ENCODE data around the gene ATRX. TPM values are rescaled to one million over a fixed set of nuclear protein-coding genes. Genes with fewer than 3 reads are reported as not detected.

ATRX gene
- total and polyA plus RNA-seq, 2 of the 8 experiments (the other 6 are each of a cell fraction or from before 2014, with no cell fraction given): 28.4 to 97.8 TPM

DNA sequence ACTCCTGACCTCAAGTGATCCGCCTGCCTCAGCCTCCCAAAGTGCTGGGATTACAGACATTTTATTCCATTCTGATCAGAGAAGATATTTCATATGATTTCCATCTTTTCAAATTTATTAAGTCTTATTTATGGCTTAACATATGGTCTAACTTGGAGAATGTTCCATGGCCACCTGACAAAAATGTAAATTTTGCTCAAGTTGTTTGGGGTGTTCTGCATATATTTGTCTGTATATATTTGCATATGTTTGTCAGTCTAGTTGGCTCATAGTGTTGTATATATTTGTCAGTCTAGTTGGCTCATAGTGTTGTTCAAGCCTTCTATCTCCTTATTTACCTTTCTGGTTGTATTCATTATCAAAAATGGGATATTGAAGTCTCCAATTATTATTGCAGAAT is 16.2 kb upstream of the ATRX start:
- Histone ChIP-seq H2BK15ac (ENCODE audit: low read length) (no peak overlapping the region), H3K9ac (replicated peaks in 1 of 4; ENCODE audit: extremely low read depth in 1 of 4, low read depth in 3 of 4, low read length in 3 of 4) (no peak overlapping the region)

More for the DNA sequence above, 16.2 kb upstream of the ATRX start:
- H3K9me3 ChIP-seq (ENCODE audit: insufficient read depth in 2 of 2, low read depth in 1 of 2, low read length in 1 of 2): no peaks in the 10 kb centered on the region
- no peaks in the 10 kb centered on the region for H3K23me2 ChIP-seq (ENCODE audit: low read depth, low read length)
- H3K18ac ChIP-seq (ENCODE audit: extremely low read depth, low read length): no peak overlapping the region
- no peaks in the 10 kb centered on the region for H3K79me2 ChIP-seq (ENCODE audit: control insufficient read depth in 1 of 2, insufficient read depth in 2 of 2, low read length in 2 of 2)
- 100% methylated on average over 1 of the region's 1 CpG; no CpG with 5 or more reads in 1 of the 2 experiments for WGBS, 2 experiments (ENCODE audit: extremely low coverage in 1 of 2, insufficient coverage in 1 of 2, insufficient read length in 1 of 2, insufficient replicate concordance in 2 of 2, low coverage in 1 of 2, low lambda C conversion rate in 2 of 2, missing lambda C conversion rate in 1 of 2)
- POLR2A ChIA-PET (ENCODE audit: partially characterized antibody): no interaction called here
- TF ChIP-seq SIRT6 (IDR thresholded peaks at IDR 0.05; ENCODE audit: low read length) (no peak), EP300 (IDR thresholded peaks at IDR 0.05; ENCODE audit: borderline replicate concordance in 1 of 2, low read depth in 2 of 2, low read length in 2 of 2) (no peak), CTBP2 (IDR thresholded peaks at IDR 0.05; ENCODE audit: borderline replicate concordance, insufficient read depth, insufficient read length, low read length) (no peak), PHF8 (conservative IDR thresholded peaks at IDR 0.05; ENCODE audit: low read depth, low read length) (no peak), SIX5 (IDR thresholded peaks at IDR 0.05; ENCODE audit: low read depth, low read length) (no peak), JUN (IDR thresholded peaks at IDR 0.05; ENCODE audit: low read depth, low read length) (no peak), SIN3A (conservative IDR thresholded peaks at IDR 0.05 in 1 of 2, IDR thresholded peaks at IDR 0.05 in 1 of 2; ENCODE audit: low read depth in 1 of 2, low read length in 2 of 2) (no peak), CREB1 (IDR thresholded peaks at IDR 0.05) (no peak), JUND (IDR thresholded peaks at IDR 0.05; ENCODE audit: low read length) (no peak)
- TF ChIP-seq, protein P1, sequence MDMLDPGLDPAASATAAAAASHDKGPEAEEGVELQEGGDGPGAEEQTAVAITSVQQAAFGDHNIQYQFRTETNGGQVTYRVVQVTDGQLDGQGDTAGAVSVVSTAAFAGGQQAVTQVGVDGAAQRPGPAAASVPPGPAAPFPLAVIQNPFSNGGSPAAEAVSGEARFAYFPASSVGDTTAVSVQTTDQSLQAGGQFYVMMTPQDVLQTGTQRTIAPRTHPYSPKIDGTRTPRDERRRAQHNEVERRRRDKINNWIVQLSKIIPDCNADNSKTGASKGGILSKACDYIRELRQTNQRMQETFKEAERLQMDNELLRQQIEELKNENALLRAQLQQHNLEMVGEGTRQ (IDR thresholded peaks at IDR 0.05; ENCODE audit: low read length): no peak
- TF ChIP-seq, protein P2, sequence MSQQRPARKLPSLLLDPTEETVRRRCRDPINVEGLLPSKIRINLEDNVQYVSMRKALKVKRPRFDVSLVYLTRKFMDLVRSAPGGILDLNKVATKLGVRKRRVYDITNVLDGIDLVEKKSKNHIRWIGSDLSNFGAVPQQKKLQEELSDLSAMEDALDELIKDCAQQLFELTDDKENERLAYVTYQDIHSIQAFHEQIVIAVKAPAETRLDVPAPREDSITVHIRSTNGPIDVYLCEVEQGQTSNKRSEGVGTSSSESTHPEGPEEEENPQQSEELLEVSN (IDR thresholded peaks at IDR 0.05): no peak
- FAIRE-seq: no peak
- H2BK12ac ChIP-seq (ENCODE audit: low read depth, low read length): no peak overlapping the region
- no peak overlapping the region for H3K4ac ChIP-seq (replicated peaks; ENCODE audit: insufficient read length, low read depth, low read length)
- no peak overlapping the region for H3K4me3 ChIP-seq (ENCODE audit: extremely low read depth in 1 of 4, insufficient read depth in 2 of 4, low read depth in 3 of 4, low read length in 4 of 4)
- no peak overlapping the region for H2BK20ac ChIP-seq (ENCODE audit: low read length)
- H3K4me2 ChIP-seq (ENCODE audit: insufficient read depth in 1 of 2, low read depth in 2 of 2, low read length in 2 of 2): no peak overlapping the region
- H3K27me3 ChIP-seq (replicated peaks in 1 of 4; ENCODE audit: control insufficient read depth in 3 of 4, extremely low read depth in 1 of 4, insufficient read depth in 3 of 4, low read length in 3 of 4): no peaks in the 10 kb centered on the region
- H3K23ac ChIP-seq (ENCODE audit: insufficient read length): no peak overlapping the region
- H2BK5ac ChIP-seq (ENCODE audit: low read depth, low read length): no peak overlapping the region
- no peaks in the 10 kb centered on the region for H3K79me1 ChIP-seq (ENCODE audit: low read depth, low read length)
- H3K4me1 ChIP-seq (replicated peaks in 1 of 4; ENCODE audit: control insufficient read depth in 3 of 4, insufficient read depth in 4 of 4, low read length in 3 of 4): no peaks in the 10 kb centered on the region
- H2BK120ac ChIP-seq (replicated peaks; ENCODE audit: low read depth, low read length): no peak overlapping the region
- no peak overlapping the region for H3K56ac ChIP-seq (replicated peaks; ENCODE audit: insufficient read length, low read depth, low read length)
- no peak overlapping the region for H4K8ac ChIP-seq (ENCODE audit: extremely low read depth, insufficient read depth, low read length)
- no peak overlapping the region for H4K5ac ChIP-seq (ENCODE audit: insufficient read length, low read depth, low read length)
- no peak overlapping the region for H3K27ac ChIP-seq (ENCODE audit: low read depth, low read length)
- H2AK5ac ChIP-seq (ENCODE audit: low read depth, low read length): no peak overlapping the region
- H4K20me1 ChIP-seq (replicated peaks in 1 of 2; ENCODE audit: control insufficient read depth in 1 of 2, insufficient read depth in 2 of 2, low read length in 2 of 2): no peaks in the 10 kb centered on the region
- H2AFZ ChIP-seq (ENCODE audit: low read length): no peak overlapping the region
- H3K36me3 ChIP-seq (ENCODE audit: control insufficient read depth in 2 of 4, insufficient read depth in 4 of 4, low read length in 3 of 4): no peaks in the 10 kb centered on the region
- H3K14ac ChIP-seq (ENCODE audit: insufficient read length): no peak overlapping the region
- no peak for DNase-seq (ENCODE audit: low read depth in 1 of 2, low spot score in 2 of 2)
- CTCF ChIA-PET (ENCODE audit: partially characterized antibody): no interaction called here
- no peak overlapping the region for H4K91ac ChIP-seq (replicated peaks; ENCODE audit: insufficient read length, low read length)

Data from H1 (cell line).